ENCODE results near the gene LDAH.

Gene LDAH

DNA sequence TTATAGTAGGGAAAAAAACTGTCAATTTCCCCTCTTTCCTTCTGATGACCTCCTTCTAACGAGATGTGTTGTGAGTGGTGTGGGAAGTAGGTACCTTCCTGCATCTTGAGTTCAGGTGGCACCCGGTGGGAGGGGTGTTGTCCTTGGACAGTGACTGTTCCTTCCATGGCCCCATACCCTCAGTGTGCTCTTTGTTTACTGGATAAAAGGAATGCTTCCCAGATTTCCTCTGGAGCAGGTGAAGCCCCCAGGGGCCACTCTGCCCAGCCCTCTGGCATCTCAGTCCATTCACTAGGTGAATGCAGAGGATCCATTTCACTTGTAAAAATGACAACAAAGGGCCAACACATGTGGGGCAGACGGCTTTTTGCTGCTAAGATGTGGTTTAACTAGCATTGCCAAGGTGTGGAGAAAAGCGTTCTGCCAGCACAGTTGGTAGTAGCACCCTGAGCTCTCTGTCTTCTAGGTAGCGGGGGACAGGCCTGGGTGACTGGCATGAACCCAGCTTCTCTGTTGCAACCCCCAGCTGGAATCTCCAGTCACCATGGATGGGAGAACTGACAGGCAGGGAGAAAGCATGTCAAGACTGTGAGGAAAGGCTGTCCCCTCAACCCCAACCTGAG lies 149.1 kb downstream of the LDAH start:
- peaks cover 18% of the 10 kb centered on the region for H3K4me1 ChIP-seq (ENCODE audit: control insufficient read depth, insufficient read depth, low read length)

DNA sequence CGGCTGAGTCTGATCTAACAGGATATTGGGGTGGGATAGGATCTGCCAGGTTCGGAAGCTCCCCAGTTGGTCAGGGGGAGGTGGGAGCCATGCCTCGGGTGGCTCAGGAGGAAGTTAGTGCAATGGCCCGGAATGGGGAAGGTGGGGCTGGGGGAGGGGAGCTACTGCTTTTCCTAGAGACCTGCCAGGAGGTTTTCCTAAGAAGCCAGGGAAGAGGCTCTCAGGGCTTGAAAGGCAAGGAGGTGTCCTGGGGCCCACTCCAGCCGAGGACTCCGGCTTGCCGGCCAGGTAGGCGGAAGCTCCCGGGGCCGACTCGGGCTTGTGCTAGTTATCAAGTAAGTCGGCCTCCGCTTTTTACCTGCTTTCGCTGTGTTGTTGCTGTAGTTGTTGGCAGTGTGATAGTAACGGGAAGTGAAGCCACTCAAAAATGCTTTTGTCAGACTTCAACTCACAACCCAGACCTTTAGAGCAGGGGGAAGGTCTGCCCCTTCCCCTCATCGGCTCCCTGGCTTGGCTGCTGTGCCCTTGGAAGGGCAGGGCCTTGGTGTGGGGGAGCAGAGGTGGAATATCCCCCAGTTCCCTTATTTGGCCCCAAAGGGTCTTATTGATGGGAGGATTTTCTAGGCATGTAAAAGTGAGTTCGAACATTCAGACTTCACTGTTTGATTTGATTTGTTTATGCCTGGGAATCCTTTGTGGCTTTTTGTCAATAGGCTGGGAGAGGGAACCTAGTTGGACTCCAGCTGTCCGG lies 150.5 kb downstream of the LDAH start:
- Histone ChIP-seq H3K36me3 (ENCODE audit: control insufficient read depth, insufficient read depth, low read length) (no peaks in the 10 kb centered on the region), H3K9me3 (ENCODE audit: control insufficient read depth, insufficient read depth, low read length) (no peaks in the 10 kb centered on the region), H3K27ac (ENCODE audit: low read length) (no peak overlapping the region), H3K27me3 (ENCODE audit: control insufficient read depth, insufficient read depth, low read length) (peaks cover 61% of the 10 kb centered on the region), H3K4me1 (ENCODE audit: control insufficient read depth, insufficient read depth, low read length) (peaks cover 18% of the 10 kb centered on the region), H3K4me3 (ENCODE audit: low read length) (no peak overlapping the region)
- no peak for DNase-seq (ENCODE audit: low read depth, low spot score)
- WGBS (ENCODE audit: insufficient coverage, insufficient read length) = no CpG with 5 or more reads among the region's 18 CpGs

More for the DNA sequence above, 149.1 kb downstream of the LDAH start:
- no peaks in the 10 kb centered on the region for H3K9me3 ChIP-seq (ENCODE audit: control insufficient read depth, insufficient read depth, low read length)
- H3K4me3 ChIP-seq (ENCODE audit: low read length) = no peak overlapping the region
- peaks cover 47% of the 10 kb centered on the region for H3K27me3 ChIP-seq (ENCODE audit: control insufficient read depth, insufficient read depth, low read length)
- no peak for DNase-seq (ENCODE audit: low read depth, low spot score)
- H3K27ac ChIP-seq (ENCODE audit: low read length) = no peak overlapping the region
- WGBS (ENCODE audit: insufficient coverage, insufficient read length) = no CpG with 5 or more reads among the region's 5 CpGs
- H3K36me3 ChIP-seq (ENCODE audit: control insufficient read depth, insufficient read depth, low read length) = no peaks in the 10 kb centered on the region

DNA sequence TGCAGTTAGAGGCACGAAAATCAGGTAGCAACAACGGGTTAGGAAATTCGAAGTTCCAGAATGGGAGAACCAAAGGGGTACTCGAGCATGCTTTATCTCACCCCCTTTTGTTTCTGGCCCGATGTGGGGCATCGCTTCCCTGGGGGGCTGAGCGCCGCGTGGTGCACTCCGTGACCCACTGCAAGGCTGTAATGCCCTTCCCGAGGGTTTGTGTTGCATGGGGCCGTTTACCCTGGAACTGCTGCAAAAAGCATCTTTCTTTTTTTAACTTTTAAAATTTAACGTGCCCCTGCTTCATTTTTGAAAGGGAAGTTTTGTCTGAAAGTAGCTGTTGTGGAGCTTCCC lies 151.2 kb downstream of the LDAH start:
- no peak overlapping the region; the same call in 1 of the 2 replicates for H3K4me3 ChIP-seq (ENCODE audit: low read length)
- H3K27me3 ChIP-seq (ENCODE audit: control insufficient read depth, insufficient read depth, low read length) = peaks cover 62% of the 10 kb centered on the region
- no peak overlapping the region for H3K27ac ChIP-seq (ENCODE audit: low read length)
- peaks cover 18% of the 10 kb centered on the region for H3K4me1 ChIP-seq (ENCODE audit: control insufficient read depth, insufficient read depth, low read length)
- DNase-seq (ENCODE audit: low read depth, low spot score) = no peak
- H3K36me3 ChIP-seq (ENCODE audit: control insufficient read depth, insufficient read depth, low read length) = no peaks in the 10 kb centered on the region
- no peaks in the 10 kb centered on the region for H3K9me3 ChIP-seq (ENCODE audit: control insufficient read depth, insufficient read depth, low read length)
- WGBS (ENCODE audit: insufficient coverage, insufficient read length) = no CpG with 5 or more reads among the region's 13 CpGs

DNA sequence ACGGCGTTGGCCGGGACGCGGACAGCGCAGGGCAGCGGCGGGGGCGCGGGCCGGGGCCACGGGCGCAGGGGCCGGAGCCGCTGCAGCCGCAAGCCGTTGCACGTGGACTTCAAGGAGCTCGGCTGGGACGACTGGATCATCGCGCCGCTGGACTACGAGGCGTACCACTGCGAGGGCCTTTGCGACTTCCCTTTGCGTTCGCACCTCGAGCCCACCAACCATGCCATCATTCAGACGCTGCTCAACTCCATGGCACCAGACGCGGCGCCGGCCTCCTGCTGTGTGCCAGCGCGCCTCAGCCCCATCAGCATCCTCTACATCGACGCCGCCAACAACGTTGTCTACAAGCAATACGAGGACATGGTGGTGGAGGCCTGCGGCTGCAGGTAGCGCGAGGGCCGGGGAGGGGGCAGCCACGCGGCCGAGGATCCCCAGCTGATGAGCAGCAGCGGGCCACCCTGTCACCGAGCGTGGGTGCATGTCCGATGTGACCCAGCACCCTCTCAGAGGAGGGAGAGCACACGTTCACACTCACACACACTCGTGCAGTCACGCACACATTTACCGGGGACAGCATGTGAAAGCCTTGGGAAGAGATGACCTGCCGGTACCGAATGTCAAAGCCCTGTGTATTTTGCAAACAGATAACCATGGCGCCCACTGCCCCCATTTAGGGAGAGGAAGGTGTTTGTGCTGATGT lies 151.7 kb downstream of the LDAH start:
- Histone ChIP-seq H3K27me3 (ENCODE audit: control insufficient read depth, insufficient read depth, low read length) (peaks cover 67% of the 10 kb centered on the region), H3K27ac (ENCODE audit: low read length) (no peak overlapping the region)

DNA sequence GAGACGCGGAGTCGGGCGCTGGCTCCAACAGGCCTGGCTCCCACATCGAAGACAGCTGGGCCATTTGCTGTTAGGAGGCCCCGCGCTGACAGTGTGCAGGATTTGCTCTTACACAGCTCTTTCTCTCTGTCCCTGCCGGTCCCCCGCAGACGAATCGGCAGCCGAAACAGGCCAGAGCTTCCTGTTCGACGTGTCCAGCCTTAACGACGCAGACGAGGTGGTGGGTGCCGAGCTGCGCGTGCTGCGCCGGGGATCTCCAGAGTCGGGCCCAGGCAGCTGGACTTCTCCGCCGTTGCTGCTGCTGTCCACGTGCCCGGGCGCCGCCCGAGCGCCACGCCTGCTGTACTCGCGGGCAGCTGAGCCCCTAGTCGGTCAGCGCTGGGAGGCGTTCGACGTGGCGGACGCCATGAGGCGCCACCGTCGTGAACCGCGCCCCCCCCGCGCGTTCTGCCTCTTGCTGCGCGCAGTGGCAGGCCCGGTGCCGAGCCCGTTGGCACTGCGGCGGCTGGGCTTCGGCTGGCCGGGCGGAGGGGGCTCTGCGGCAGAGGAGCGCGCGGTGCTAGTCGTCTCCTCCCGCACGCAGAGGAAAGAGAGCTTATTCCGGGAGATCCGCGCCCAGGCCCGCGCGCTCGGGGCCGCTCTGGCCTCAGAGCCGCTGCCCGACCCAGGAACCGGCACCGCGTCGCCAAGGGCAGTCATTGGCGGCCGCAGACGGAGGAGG lies 152.4 kb downstream of the LDAH start:
- H3K9me3 ChIP-seq (ENCODE audit: control insufficient read depth, insufficient read depth, low read length) = no peaks in the 10 kb centered on the region
- H3K27me3 ChIP-seq (ENCODE audit: control insufficient read depth, insufficient read depth, low read length) = peaks cover 75% of the 10 kb centered on the region
- H3K27ac ChIP-seq (ENCODE audit: low read length) = no peak overlapping the region
- H3K4me3 ChIP-seq (ENCODE audit: low read length) = peak overlapping the region; percentile 10; the same call in 1 of the 2 replicates
- DNase-seq (ENCODE audit: low read depth, low spot score) = no peak
- H3K4me1 ChIP-seq (ENCODE audit: control insufficient read depth, insufficient read depth, low read length) = peaks cover 16% of the 10 kb centered on the region
- no peaks in the 10 kb centered on the region for H3K36me3 ChIP-seq (ENCODE audit: control insufficient read depth, insufficient read depth, low read length)
- WGBS (ENCODE audit: insufficient coverage, insufficient read length) = no CpG with 5 or more reads among the region's 83 CpGs

More for the DNA sequence above, 151.7 kb downstream of the LDAH start:
- H3K9me3 ChIP-seq (ENCODE audit: control insufficient read depth, insufficient read depth, low read length) = no peaks in the 10 kb centered on the region
- no peaks in the 10 kb centered on the region for H3K36me3 ChIP-seq (ENCODE audit: control insufficient read depth, insufficient read depth, low read length)
- peaks cover 18% of the 10 kb centered on the region for H3K4me1 ChIP-seq (ENCODE audit: control insufficient read depth, insufficient read depth, low read length)
- peak overlapping the region; percentile 10; the same call in 1 of the 2 replicates for H3K4me3 ChIP-seq (ENCODE audit: low read length)
- no CpG with 5 or more reads among the region's 60 CpGs for WGBS (ENCODE audit: insufficient coverage, insufficient read length)
- DNase-seq (ENCODE audit: low read depth, low spot score) = no peak

DNA sequence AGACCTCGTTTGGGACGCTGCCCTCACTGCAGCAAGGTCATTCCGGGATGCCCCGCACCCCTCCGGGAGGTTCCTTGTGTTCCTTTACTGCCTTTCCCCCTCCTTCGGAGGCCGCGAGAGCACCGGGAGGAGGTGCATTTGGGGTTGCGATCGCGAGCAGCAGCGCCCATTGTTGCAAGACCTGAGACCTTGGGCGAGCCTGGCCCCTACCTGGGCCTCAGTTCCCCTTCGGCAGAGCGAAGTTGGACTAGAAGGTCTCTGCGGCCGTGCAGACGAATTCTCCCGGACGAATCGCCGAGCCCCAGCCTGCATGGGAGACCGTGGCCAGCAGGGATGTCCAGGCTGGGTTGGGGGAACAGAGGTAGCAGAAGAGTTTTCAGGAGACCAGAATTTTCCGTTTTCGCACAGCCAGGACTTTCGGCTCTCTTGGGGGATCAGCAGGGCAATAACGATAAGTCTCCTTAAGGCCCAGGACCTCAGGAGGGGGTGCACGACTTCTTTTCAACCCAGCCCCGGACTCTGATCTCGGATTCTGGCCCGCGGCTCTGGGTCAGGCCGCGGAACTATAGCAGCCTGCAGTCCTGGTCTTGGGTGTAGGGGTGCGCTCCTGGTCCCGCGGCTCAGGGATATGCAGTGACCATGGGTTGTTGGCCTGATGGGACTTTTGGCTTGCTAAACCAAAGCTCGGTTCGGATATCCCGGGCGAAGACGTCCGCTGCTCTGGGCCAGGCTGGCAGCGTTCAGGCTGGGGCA lies 153.2 kb downstream of the LDAH start:
- Histone ChIP-seq H3K27ac (ENCODE audit: low read length) (no peak overlapping the region), H3K4me3 (ENCODE audit: low read length) (no peak overlapping the region; the same call in 1 of the 2 replicates), H3K27me3 (ENCODE audit: control insufficient read depth, insufficient read depth, low read length) (peaks cover 82% of the 10 kb centered on the region), H3K36me3 (ENCODE audit: control insufficient read depth, insufficient read depth, low read length) (no peaks in the 10 kb centered on the region; the same call in 1 of the 2 replicates), H3K9me3 (ENCODE audit: control insufficient read depth, insufficient read depth, low read length) (no peaks in the 10 kb centered on the region), H3K4me1 (ENCODE audit: control insufficient read depth, insufficient read depth, low read length) (peaks cover 18% of the 10 kb centered on the region)
- DNase-seq (ENCODE audit: low read depth, low spot score) = no peak
- no CpG with 5 or more reads among the region's 45 CpGs for WGBS (ENCODE audit: insufficient coverage, insufficient read length)

DNA sequence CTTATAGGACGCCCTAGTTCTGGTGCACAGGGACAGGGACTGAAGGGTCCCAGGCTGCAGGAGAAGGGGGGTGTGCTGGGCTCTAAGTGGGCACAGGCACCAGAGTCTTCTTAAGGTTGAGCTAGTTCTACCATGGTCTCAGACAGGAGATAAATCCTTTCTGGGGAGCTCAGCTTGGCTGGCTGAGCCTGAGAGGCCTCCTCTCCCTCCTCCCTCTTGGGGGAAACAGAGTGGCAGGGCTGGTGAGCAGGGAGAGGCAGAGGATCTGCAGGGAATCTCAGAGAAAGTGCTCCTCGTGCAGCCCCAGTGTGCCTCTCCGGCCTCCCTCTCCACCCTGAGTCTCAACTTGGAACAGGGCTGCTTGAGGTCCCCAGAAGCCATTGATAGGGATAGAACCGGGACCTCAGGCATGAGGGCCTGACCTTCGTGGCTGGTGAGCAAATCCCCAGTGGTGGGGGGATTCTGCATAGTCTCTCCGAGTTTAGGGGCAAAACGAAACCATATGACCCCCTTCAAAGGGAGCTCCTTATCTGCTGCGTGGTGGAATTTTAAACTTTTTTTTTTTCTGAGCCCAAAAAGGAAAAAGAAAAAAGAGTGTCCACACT lies 153.9 kb downstream of the LDAH start:
- WGBS (ENCODE audit: insufficient coverage, insufficient read length) = no CpG with 5 or more reads among the region's 8 CpGs

DNA sequence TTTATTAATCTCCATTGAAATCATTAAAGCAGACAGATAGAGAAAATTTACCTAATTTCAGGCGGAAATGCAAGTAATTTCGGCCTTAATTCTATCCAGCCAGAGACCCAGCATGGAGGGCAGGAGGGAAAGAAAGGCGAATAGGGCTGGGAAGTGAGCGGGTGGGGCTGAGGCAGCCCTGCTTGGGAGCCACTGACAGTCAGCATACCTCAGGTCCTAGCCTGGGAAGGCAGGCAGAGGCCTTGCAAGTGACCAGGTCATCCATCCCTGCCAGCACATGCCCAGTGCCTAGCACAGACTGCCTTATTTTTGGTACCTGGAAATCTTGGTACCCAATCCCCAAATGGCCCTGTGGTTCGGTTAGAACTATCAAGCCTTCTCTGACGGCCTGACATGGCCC lies 154.4 kb downstream of the LDAH start:
- no CpG with 5 or more reads among the region's 6 CpGs for WGBS (ENCODE audit: insufficient coverage, insufficient read length)
- Histone ChIP-seq H3K36me3 (ENCODE audit: control insufficient read depth, insufficient read depth, low read length) (no peaks in the 10 kb centered on the region; the same call in 1 of the 2 replicates), H3K9me3 (ENCODE audit: control insufficient read depth, insufficient read depth, low read length) (no peaks in the 10 kb centered on the region), H3K27me3 (ENCODE audit: control insufficient read depth, insufficient read depth, low read length) (peaks cover 86% of the 10 kb centered on the region), H3K4me3 (ENCODE audit: low read length) (no peak overlapping the region), H3K27ac (ENCODE audit: low read length) (no peak overlapping the region), H3K4me1 (ENCODE audit: control insufficient read depth, insufficient read depth, low read length) (peaks cover 15% of the 10 kb centered on the region)
- DNase-seq (ENCODE audit: low read depth, low spot score) = no peak

More for the DNA sequence above, 153.9 kb downstream of the LDAH start:
- no peaks in the 10 kb centered on the region; the same call in 1 of the 2 replicates for H3K36me3 ChIP-seq (ENCODE audit: control insufficient read depth, insufficient read depth, low read length)
- H3K9me3 ChIP-seq (ENCODE audit: control insufficient read depth, insufficient read depth, low read length) = no peaks in the 10 kb centered on the region
- no peak overlapping the region for H3K4me3 ChIP-seq (ENCODE audit: low read length)
- no peak for DNase-seq (ENCODE audit: low read depth, low spot score)
- no peak overlapping the region for H3K27ac ChIP-seq (ENCODE audit: low read length)
- H3K4me1 ChIP-seq (ENCODE audit: control insufficient read depth, insufficient read depth, low read length) = peaks cover 13% of the 10 kb centered on the region
- peaks cover 82% of the 10 kb centered on the region for H3K27me3 ChIP-seq (ENCODE audit: control insufficient read depth, insufficient read depth, low read length)

DNA sequence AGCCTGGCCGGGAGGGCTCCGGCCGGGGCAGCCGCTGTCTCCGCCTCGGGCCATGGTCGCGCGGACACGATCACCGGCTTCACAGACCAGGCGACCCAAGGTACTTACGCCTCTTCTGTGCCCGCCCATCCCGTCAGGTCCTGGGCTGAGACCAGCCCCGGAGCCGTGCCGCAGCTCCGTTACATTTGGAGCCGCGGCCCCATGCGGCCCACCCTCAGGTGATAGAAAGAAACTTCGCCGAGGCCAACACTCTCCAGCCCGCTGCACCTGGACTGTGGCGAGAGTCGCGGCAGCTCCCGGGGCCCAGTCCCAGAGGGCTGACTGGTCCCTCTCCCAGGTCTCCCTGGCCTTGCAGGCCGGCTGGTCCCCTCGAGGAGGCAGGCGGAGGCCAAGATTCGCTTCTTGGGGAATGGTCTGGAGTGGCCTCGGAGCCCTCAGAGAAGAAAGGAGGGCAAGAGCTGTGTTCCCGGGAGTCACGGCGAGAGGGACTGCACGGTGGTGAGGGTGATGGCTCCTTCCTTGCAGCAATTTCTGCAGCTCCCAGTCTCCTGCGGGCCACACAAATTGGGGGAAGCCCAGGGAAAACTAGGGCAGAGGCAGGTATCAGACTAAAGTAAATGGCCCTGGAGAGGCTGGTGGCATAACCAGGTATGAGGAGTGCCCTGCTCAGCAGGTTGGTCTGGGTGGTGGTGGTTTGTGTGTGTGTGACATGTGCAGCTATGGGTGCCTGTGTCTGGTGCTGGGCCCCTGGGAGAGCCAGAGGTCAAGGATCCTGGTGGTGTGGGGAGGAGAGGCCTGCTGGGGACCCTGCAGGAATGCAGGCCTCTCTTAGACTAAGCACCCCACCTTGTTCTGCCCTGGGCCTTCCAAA lies 155.1 kb downstream of the LDAH start:
- no peaks in the 10 kb centered on the region for H3K9me3 ChIP-seq (ENCODE audit: control insufficient read depth, insufficient read depth, low read length)

More for the DNA sequence above, 155.1 kb downstream of the LDAH start:
- H3K4me3 ChIP-seq (ENCODE audit: low read length) = peak overlapping the region; percentile 38; the same call in 1 of the 2 replicates
- peaks cover 91% of the 10 kb centered on the region for H3K27me3 ChIP-seq (ENCODE audit: control insufficient read depth, insufficient read depth, low read length)
- peaks cover 15% of the 10 kb centered on the region for H3K4me1 ChIP-seq (ENCODE audit: control insufficient read depth, insufficient read depth, low read length)
- H3K27ac ChIP-seq (ENCODE audit: low read length) = no peak overlapping the region
- DNase-seq (ENCODE audit: low read depth, low spot score) = no peak
- WGBS (ENCODE audit: insufficient coverage, insufficient read length) = no CpG with 5 or more reads among the region's 39 CpGs
- H3K36me3 ChIP-seq (ENCODE audit: control insufficient read depth, insufficient read depth, low read length) = no peaks in the 10 kb centered on the region; the same call in 1 of the 2 replicates
